CD4-positive, alpha-beta T cell treated with Interleukin-2 at 100 ng/mL for 4 hours (primary cell): Measurements from ENCODE around the gene NR1D2.

Experiments
- DNase-seq: peaks from one replicate; pipeline ENCODE4 v3.0.0-alpha.2; 2020; ENCODE audit warnings: low spot score

The NR1D2 gene

DNA sequence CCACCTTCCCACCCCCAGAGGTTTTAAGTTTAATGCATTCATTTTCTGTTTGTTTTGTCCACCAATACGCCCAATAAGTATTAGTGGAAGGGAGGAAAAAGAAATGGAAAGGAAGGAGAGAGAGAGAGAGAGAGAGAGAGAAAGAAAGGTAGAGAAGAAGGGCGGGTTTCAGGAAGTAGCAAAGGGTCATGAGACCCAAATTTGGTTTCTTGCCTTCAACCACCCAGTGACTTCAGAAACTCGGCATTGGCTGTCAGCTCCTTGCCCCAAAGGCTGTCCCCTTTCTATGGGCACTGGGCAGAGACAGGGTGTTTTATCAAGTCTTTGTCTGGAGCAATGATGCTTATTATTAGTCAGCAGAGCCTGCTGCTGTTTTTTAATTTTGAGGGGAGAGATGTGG, 13.5 kb upstream of the NR1D2 start:
- DNase-seq = no peak

DNA sequence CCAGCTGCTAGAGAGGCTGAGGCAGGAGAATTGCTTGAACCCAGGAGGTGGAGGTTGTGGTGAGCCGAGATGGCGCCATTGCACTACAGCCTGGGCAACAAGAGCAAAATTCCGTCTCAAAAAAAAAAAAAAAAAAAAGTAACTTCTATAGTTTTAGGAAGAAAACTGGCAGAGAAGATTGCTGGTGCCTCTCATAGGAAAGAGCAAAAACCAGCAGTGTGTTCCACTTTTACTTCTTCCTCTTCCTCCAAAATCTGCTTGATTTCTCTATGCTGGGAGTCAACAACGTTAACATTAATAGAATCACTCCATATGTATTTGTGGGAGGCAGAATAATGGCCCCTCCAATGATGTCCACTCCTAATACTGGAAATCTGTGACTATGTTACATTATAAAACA, 12.5 kb upstream of the NR1D2 start:
- no peak for DNase-seq

DNA sequence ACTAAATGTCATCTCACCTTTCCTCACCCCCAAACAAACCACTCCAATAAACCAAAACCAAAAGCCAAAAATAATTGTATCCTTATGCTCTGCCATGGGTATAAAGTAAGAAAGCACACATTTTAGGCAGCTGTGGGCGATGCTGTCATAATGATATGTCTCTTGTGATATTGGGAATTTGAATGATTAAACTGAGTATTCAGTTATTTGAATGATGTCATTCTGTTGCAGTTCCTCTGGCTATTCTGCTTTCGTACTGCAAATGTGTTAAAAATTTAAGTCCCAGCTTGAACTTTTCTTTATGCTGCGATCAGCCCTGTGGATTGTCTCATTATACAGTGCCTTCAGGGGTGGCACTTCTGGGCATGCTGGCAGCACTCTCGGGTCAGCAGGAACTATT, 10.8 kb upstream of the NR1D2 start:
- DNase-seq = no peak

DNA sequence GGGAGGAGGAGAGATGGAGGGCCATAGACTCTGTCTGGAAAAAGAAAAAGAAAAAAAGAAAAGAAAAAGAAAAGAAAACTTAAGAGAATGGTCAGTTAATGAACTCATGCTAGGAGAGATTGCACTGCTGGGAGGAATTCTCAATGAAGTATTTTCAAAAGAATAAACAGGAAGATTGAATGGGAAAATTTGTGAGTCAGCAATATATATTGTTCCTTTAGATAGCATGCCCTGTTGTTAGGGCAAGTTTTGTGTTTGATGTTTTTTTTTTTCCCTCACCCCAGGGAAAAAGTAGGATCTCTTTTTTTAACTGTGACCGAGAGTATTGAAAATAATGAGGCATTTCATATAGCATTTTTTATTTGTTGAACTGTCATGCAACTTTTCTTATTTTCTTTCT, 7.8 kb upstream of the NR1D2 start:
- no peak for DNase-seq

DNA sequence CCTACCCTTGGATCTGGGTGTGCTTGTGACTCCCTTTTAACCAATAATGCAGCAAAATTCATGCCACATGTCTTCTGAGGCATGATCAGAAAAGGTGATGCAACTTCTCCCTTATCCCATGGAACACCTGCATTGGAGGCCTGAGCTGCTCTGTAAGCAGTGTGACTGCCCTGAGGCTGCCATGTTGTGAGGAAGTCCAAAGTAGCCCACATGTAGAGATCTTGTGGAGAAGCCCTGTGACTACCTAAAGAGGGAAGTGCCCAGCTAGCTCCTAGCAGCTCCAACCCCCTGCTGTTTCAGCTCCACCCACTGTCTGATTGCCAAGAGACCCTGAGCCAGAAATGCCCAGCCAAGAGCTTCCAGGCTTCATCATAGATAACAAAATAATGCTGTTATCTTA, 6.4 kb upstream of the NR1D2 start:
- no peak for DNase-seq

DNA sequence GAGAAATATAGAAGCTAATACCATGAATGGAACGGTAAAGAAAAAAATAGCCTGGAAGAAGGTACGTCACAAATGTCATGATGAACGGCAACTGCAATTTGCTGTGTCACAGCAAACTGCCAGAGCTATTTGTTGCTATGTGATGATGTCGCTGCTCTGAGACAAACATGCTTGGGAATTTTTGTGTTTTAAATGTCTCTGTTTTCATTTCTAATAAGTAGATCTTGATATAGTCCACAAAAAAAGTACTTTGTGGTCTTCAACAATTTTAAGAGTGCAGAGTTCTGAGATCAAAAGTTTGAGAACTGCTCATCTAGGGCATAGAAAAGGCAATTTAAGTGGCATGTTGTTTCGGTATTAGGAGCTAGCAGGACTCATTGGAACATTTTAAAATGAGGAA, 4.3 kb upstream of the NR1D2 start:
- no peak for DNase-seq

DNA sequence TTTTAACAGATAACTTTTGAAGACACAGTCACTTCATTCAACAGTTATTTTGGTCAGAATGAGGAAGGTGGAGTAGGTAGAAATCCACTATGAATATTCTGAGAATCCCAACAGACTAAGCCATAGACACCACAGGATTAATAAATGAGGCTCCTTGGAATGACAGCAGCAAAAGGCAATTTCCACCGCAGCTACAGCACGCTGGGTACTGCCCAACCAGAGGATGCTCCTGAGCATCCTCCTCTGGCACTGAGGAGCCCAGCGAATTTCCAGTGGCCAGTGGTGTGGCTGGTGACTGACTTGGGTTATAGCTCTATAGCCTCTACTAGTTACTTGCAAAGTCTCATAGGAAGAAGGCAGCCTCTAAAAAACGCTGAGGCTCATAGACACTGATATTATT, 3.6 kb upstream of the NR1D2 start:
- no peak for DNase-seq

DNA sequence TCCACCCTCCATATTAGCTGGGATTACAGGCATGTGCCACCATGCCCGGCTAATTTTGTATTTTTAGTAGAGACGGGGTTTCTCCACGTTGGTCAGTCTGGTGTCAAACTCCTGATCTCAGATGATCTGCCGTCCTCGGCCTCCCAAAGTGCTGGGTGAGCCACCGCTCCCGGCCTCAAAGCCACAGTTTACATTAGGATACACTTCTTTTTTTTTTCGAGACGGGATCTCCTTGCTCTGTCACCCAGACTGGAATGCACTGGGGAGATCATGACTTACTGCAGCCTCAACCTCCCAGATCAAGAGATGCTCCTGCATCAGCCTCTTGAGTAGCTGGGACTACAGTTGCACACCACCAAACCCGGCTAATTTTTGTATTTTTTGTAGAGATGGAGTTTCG, 2.5 kb upstream of the NR1D2 start:
- DNase-seq = no peak

DNA sequence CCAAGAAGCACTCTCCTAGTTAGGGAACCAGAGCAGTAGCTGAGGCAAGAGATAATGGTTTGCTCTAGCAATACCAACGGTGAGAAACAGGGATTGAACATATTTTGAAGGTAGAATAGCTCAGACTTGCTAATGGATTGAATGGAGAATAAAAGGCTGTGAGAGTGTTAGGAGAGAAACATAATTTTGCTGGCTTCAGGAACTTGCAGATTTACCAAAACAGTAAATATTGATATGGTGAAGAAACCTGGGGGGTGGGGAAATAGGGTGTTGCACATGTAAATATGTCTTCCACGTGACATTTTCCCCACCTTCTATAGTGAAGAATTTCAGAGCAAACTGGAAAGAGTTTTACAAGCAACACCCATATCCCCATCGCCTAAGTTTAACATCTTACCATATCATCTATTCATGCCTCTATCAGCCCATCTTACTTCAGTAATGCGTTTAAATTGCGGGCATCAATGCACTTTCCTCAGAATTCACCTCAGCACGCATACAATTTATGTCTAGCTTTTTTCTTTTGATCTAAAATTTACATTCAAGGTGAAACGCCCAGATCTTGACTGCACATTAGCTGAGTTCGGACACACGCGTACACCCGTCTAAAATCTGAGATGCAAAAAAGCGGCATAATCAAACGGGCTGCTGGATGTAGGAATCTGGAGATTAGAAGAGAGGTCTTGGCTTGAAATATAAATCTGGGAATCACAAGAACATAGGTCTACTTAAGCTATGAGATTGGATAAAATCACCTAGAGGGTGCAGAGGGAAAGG, 891 bp upstream of the NR1D2 start:
- no peak for DNase-seq

DNA sequence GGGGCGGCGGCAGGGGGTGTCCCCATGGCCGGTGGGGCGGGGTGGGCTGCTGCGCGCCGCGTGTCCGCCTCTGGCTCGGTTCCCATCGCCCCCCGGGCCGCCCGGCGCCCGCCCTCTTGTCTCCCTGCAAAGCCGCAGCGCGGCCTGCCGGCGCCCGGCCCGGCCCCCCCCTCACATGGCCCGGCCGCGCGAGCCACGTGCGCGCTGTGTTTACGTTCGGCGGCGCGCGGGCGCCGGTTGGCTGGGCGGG, 502 bp downstream of the NR1D2 start:
- no peak for DNase-seq

DNA sequence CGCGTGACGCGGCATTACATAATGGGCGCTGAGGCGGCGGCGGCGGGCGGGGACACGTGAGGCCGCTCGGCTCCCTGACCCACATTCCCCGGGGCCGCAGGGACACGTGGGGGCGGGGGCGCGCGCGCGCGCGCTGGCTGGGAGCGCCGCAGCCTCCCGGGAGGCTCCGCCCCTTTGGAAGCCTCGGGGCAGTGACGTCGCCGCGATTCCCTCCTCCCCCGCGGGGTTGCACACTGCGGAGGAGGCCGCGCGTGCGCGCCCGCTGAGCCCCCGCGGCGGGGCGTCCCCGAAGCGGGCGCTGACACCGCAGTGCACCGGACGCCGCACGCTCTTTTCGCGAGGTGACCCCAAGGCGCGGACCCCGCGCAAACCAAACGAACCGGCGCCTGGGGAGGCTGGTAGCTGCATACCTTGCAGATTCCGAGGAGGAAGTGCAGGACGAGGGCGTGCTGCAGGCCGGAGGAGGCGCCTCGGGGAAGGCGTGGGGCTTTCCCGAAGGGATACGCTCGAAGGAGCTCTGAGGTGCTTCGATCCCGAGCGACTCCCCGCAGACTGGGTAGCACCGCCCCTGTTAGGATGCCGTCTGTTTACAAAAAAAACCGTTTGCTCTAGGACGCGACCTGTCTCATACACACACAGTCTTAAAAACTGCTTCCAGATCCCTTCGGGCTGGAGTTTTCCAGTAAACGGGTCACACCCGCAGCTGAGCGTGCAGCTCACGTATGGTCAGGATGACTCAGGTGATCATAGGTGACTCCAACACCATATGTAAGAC, 1.0 kb downstream of the NR1D2 start:
- peak; percentile 98 for DNase-seq

DNA sequence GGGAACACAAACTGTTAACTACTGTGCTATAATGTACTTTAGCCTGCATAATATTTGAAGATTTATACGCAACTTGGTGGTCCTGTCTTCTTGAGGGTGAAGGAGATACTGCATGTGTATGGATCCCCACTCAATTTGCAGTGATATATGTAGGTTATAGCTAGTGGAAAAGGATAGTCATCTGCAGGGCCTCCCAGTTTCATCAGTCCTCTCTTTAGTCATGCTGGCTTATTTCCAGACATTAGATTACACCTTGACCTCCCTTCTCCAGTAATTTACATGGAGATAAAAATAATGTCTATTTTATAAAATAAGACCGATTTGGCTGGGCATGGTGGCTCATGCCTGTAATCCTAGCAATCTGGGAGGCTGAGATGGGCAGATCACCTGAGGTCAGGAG, 3.7 kb downstream of the NR1D2 start:
- no peak for DNase-seq

DNA sequence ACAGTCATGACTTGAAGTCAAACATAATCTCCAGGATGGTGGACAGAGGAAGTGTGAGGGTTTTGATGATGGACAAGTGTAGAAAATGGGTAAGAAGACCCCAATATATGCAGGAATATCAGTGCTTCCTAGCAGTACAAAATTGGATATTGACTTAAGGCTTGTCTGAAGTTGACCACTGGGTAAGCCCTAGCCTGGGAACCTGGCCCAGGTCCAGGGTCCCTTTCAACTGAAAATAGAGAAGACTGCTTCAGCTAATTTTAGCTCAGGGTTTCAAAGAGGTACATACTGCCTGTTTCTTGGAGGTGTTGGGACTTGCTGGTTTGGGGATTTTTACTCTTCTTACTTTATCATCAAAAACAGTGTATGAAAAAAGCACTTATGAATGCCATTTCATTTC, 4.7 kb downstream of the NR1D2 start:
- DNase-seq = no peak

DNA sequence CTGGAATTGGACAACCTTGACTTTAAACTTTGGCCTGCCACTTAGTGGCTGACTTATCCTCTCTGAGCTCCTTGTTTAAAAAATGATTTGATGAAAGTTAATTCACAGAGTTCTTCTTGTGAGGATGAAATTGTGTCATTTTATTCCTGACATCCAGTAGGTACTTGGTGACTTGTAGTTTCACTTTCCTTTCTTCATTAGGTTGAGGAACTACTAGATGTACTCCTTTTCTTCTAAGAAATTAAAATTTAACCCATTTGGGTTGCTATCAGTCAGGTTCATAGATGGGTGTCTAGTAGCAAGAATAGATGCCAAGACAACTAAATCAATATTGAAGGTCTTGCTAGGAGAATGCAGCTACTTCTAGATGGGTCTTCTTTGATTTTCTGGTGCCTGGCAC, 5.2 kb downstream of the NR1D2 start:
- DNase-seq = no peak

DNA sequence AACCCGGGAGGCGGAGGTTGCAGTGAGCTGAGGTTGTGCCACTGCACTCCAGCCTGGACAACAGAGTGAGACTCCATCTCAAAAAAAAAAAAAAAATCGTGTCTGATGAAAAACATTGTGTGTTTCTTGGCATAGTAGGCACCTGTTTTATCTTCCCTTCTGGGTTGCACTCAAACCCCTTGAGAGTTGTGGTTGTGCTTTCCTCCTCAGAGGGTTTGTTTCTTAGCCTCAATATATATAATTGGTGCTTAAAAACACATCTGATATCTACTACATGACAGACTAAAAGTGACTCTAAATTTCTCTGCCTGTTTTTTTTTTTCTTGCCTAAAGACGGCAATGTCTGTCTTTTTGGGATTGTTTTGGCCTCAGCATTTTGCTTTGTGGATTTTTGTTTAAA, 7.6 kb downstream of the NR1D2 start:
- no peak for DNase-seq

DNA sequence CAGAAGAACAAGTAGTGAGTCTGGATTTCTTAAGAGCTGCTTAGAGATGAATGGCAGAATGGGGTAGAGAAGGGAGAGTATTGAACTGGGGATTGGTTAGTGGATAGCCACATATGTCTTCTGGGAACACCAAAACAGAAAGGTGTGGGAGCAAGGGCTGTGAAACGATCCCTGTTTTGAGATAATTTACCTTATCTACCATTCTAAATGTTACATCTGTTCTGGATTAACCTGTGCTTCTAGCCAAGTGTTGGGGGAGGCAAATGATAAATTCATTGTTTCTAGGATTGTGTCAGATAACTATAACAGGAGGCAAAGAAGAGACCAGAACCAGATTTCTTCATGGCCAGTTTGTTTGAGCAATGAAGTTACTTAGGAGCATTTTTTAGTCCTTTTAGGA, 8.4 kb downstream of the NR1D2 start:
- DNase-seq = no peak

DNA sequence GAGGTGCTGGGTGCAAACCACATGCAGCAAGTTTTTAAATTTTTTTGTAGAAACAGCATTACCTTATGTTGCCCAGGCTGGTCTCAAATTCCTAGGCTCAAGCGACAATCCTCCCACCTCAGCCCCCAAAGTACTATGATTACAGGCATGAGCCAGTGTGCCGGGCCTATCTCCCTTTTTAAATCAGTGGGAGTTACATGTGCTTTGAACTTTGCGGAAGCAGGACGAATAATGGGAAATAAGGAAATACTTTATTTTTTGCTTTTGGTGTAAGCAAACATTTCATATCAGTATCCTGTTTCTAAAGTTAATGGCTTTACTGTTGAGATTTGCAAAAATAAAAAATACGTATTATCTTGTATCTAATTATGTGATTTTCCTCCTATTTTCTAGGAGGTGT, 9.1 kb downstream of the NR1D2 start:
- DNase-seq = no peak

DNA sequence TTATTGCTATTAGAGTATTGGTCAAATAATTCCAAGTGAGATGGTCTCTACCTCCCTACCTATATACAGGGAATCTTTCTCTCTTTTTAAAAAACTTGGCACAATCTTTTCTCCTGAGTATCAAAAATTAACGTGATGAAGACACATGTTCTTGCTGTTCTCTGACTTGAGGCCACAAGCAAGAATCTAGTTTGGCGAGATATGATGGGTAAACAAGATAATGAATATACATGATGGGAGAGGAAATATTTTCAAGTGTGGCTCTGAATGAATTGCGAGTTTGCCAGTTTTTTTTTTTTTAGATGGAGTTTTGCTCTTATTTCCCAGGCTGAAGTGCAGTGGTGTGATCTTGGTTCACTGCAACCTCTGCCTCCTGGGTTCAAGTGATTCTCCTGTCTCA, 11.6 kb downstream of the NR1D2 start:
- DNase-seq = no peak

DNA sequence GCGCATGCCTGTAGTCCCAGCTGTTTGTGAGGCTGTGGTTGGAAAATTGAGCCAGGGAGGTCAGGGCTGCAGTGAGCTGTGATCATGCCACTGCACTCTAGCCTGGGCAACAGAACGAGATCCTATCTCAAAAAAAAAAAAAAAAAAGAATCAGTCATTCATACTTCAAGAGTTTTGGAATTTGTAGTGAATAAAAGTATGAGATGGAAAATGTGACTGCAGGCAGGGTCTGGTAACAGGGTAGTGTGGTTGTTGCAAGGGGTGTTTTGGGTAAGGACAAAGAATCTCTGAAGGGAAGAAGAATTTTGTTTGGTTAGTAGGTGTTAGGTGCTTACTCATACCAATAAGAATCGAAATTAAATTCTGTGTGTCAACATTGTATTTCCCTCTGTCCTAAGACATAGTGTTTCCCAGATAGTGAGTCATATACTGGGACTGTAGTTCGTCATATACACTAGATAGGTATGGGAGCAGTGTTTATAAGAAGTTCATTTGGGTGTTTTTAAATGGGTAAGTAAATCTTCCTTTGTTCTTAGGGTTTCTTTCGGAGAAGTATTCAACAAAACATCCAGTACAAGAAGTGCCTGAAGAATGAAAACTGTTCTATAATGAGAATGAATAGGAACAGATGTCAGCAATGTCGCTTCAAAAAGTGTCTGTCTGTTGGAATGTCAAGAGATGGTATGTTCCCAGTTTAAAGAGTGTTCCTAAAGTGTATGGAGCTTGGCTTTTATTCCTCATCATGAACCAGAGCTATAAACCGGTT, 14.2 kb downstream of the NR1D2 start:
- no peak for DNase-seq

DNA sequence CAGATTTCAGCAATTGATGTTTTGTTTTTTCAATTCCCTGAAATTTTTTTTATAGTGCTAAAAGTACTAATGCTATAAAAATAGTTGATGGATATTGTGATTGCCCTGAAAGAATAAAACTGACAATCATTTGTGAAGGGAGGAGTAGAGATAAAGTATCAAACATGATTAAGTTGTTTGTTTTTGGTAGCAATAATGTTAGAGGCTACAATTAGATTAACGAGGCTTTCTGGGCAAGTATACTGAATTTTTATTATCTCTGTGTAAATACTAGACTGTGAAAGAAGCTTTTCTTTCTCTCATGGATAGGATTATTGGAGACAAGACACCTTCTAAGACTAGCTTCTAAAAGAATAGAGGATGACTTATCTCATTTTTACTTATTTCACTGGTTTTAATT, 15.6 kb downstream of the NR1D2 start:
- no peak for DNase-seq

DNA sequence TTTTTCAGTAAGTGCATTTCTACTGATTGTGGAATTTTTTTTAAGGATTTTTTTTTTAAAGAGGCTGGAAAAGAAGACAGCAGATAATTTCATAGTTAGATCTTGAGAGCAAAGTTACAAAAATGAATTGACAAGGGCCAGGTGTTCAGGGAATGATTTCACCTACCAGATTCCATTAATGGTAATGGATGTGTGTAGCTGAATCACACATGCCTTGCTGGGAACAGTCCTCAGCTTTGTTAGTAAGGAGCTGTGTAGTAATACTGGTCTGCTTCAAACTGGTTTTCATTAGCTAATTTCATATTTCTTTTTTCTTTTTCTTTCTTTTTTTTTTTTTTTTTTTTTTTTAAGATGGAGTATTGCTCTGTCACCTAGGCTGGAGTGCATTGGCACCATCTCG, 16.0 kb downstream of the NR1D2 start:
- no peak for DNase-seq

DNA sequence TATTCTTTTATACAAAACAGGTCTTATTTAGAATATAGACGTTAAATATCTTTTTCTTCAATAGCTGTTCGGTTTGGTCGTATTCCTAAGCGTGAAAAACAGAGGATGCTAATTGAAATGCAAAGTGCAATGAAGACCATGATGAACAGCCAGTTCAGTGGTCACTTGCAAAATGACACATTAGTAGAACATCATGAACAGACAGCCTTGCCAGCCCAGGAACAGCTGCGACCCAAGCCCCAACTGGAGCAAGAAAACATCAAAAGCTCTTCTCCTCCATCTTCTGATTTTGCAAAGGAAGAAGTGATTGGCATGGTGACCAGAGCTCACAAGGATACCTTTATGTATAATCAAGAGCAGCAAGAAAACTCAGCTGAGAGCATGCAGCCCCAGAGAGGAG, 16.8 kb downstream of the NR1D2 start:
- no peak for DNase-seq

DNA sequence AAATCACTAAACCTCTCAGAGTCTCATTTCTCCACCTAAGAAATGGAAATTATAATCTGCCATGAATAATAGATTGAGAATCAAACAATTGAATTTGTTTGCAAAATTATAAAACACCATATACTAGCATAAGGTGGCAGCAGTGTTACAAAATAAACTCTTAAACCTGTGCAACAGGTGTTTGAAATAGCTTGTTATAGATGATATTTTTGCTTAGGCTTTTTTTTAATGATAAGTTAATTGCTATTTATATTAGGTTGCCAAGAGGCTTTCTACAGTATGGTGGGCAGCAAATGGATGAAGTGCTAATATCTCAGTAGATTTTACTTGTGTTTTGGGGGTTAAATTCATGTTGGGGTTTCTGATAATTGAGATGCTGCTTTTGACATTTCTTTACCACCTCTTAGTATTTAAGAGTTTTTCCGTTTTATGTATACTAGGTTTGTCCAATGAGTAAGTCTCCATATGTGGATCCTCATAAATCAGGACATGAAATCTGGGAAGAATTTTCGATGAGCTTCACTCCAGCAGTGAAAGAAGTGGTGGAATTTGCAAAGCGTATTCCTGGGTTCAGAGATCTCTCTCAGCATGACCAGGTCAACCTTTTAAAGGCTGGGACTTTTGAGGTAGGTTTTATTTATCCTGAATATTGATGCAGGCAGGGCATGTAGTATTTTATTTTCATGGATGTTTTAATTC, 19.6 kb downstream of the NR1D2 start:
- no peak for DNase-seq
